GM18951 (cell line): Measurements from ENCODE around the gene TUBB8B.
"Not testable (repeated sequence)": the region's sequence is repeated elsewhere in the genome, so short reads cannot be mapped to it uniquely, and the experiment has no call there.

Experiments used
- in situ Hi-C: fragments of 300-500 bp; cut with MboI; formaldehyde crosslinking; loops from one replicate; pipeline ENCODE4 v1.12.0; 2022; ENCODE audit warnings: low sequenced_read_pairs, mixed read lengths, inconsistent platforms; ENCODE audit not compliant: unreplicated experiment

The TUBB8B gene

DNA sequence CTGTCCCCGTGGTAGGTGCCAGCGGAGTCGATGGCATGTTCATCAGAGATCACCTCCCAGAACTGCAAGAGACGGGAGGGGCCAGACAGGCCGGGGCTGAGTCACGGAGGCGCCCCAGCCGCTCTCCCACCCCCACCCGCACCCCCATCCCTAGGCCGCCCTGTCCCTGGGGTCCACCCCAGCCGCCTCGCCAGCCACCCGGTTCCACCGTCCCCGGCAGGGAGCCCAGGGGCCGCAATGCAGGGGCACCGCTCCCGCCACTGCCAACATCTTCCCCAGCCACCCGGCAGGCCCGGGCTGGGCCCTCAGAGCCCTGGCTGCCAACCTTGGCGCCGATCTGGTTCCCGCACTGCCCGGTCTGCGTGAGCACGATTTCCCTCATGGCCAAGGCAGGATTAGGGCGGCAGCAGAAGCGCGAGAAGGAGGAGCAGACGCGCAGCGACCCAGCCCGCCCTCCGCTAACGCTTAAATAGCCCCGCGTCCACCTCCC lies at the start of gene TUBB8B:
Gene TUBB8B, minus strand, starts transcription at position 440 of the 490 bp plus-strand sequence. Its CDS starts 58 bp downstream, at position 382.
- in situ Hi-C loops: not testable (repeated sequence)

- in situ Hi-C loops: not testable (repeated sequence)
Measured at GRCh38 chr18:97252-97914, 48.0 kb upstream of the TUBB8B start.

DNA sequence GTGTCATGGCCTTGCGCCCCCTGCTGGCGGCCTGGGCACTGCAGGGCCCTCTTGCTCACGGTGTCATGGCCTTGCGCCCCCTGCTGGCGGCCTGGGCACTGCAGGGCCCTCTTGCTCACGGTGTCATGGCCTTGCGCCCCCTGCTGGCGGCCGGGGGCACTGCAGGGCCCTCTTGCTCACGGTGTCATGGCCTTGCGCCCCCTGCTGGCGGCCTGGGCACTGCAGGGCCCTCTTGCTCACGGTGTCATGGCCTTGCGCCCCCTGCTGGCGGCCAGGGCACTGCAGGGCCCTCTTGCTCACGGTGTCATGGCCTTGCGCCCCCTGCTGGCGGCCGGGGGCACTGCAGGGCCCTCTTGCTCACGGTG lies 47.3 kb upstream of the TUBB8B start:
- in situ Hi-C loops: not testable (repeated sequence)

DNA sequence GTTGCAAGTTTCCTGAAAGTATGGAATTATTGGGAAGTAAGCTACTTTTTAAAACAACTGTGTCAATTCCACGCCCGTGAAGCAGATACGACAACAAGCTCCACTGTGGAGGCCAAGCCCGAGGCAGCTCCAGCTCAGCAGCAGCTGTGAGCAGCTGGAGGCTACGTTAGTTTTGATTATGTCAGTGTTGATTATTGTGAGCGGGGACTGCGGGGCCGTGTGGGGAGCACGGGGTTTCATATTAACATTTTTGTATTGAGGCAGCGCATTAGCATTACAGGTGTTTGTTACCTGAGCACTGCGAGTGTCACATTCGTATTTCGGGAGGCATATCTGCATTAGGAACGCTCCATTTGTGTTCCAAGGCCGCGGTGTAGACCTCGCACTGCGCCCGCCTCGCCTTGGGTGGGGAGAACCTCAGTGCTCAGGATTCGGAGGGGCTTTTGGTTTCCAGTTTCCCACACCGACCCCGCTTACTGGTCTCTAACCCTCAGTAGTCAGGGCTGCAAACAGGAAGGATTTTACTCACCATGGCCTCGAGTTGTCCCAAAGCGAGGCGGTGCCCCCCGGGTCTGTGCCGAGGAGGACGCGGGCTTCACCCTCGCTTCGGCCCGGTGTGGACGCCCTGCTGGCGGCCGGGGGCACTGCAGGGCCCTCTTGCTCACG lies 46.8 kb upstream of the TUBB8B start:
- in situ Hi-C loops: not testable (repeated sequence)

- in situ Hi-C loops: not testable (repeated sequence)
Measured at GRCh38 chr18:95580-95979, 46.2 kb upstream of the TUBB8B start.

GRCh38 chr18:93897-94408 lies 44.5 kb upstream of the TUBB8B start:
- in situ Hi-C loops: not testable (repeated sequence)

DNA sequence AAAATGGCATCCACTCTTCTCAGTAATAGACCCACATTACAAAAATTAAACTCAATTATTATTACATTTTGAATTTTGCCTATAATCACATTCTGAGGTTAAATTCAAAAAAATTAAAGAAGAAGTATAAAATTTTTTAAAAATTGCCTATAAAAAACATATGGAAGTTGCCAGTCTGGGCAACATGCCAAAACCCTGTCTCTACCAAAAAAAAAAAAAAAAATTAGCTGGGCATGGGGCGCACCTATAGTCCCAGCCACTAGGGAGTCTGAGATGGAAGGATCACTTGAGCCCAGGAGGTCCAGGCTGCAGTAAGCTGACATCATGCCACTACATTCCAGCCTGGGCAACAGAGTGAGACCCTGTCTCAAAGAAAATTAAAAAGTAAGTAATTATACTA lies 42.1 kb upstream of the TUBB8B start:
- in situ Hi-C loops: not testable (repeated sequence)

DNA sequence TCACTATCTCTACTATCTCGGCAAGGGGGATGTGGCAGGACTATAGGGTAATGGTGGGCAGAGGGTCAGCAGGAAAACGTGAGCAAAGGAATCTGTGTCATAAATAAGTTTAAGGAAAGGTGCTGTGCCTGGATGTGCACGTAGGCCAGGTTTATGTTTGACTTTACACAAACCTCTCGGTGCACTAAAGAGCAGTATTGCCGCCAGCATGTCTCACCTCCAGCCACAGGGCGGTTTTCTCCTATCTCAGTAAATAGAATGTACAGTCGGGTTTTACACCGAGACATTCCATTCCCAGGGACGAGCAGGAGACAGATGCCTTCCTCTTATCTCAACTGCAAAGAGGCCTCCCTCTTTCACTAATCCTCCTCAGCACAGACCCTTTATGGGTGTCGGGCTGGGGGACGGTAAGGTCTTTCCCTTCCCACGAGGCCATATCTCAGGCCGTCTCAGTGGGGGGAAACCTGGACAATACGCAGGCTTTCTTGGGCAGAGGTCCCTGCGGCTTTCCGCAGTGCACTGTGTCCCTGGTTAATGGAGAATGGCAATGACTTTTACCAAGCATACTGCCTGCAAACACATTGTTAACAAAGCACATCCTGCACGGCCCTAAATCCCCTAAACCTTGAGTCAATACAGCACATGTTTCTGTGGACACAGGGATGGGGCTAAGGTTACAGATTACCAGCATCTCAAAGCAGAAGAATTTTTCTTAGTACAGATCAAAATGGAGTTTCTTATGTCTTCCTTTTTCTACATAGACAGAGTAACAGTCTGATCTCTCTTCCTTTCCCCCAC lies 41.2 kb upstream of the TUBB8B start:
- in situ Hi-C loops: not testable (repeated sequence)

- in situ Hi-C loops: not testable (repeated sequence)
Measured at GRCh38 chr18:89124-89523, 39.7 kb upstream of the TUBB8B start.

DNA sequence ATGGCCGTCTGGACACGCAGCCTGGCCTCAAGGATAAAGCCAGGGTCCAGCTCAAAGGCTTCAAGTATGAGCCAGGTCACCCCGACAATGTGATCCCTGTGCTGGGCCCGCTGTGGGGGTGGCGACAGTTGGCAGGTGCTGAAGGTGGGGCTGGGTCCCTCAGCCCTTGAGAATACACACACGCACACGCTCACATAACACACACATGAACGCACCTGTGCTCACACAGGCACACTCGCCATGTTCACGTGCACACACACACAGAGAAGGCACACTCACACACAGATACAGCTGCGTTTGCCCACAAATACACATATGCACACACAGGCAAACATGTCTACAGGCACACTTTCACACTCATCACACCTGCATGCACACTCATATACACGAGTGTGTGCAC lies 35.4 kb upstream of the TUBB8B start:
- in situ Hi-C loops: not testable (repeated sequence)

- in situ Hi-C loops: not testable (repeated sequence)
Measured at GRCh38 chr18:82626-83209, 33.3 kb upstream of the TUBB8B start.

- in situ Hi-C loops: not testable (repeated sequence)
Measured at GRCh38 chr18:80881-81280, 31.5 kb upstream of the TUBB8B start.

GRCh38 chr18:80202-80601 lies 30.8 kb upstream of the TUBB8B start:
- in situ Hi-C loops: not testable (repeated sequence)

DNA sequence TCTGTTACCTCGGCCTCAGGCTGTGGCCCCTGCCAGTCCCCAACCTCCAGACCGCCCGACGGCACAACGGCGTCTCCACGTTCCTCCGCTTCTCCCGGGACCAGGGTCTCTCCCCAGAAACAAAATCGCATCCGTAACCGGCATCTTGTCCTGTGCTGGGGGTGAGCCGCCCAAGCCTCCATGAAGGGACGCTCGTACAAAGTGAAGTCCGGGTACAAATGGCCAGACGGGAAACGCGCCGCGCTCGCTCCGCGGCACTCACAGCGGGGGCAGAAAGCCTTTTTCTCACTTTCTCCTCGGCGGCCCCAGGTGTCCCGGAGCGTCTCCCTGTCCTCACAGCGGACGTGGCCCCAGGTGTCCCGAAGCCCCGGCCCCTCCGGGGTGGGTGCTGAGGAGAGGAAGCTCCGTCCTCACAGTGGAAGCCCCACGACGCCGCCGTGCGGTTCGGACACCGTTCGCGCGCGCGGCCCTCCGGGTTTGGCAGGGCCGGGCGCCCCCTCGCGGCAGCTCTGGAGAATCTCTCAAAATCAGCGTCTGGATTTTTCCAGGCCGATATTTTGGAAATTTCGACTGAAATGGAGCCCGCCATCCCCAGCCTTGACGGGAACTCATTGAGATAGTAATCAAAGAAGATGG lies 26.2 kb upstream of the TUBB8B start:
- in situ Hi-C loops: not testable (repeated sequence)

DNA sequence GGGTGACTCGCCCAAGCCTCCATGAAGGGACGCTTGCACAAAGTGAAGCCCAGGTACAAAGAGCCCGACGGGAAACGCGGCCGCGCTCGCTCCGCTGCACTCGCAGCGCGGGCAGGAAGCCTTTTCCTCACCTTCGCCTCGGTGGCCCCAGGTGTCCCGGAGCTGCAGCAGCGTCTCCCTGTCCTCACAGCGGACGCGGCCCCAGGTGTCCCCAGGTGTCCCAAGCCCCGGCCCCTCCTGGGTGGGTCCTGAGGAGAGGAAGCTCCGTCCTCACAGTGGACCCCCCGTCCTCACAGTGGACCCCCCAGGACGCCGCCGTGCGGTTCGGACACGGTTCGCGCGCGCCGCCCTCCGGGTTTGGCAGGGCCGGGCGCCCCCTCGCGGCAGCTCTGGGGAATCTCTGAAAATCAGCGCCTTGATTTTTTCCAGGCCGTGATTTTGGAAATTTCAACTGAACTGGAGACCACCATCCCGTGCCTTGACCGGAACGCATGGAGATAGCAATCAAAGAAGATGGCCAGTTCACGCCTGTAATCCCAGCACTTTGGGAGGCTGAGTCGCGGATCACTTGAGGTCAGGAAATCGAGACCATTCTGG lies 23.9 kb upstream of the TUBB8B start:
- in situ Hi-C loops: not testable (repeated sequence)

DNA sequence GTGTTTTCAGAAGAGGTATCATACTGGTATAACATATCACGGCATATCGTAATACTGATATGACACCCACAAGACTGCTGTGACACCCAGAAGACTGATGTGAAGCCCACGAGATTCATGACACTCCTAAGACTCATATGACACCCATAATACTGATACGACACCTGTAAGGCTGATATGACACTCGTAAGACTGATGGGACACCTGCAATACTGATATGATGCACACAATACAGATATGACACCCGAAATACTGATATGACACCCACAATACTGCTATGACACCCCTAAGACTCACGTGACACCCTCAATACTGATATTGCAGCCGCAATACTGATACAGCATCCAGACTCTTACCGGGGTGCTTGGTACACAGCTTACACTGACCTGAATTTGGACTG lies 18.3 kb upstream of the TUBB8B start:
- in situ Hi-C loops: not testable (repeated sequence)

DNA sequence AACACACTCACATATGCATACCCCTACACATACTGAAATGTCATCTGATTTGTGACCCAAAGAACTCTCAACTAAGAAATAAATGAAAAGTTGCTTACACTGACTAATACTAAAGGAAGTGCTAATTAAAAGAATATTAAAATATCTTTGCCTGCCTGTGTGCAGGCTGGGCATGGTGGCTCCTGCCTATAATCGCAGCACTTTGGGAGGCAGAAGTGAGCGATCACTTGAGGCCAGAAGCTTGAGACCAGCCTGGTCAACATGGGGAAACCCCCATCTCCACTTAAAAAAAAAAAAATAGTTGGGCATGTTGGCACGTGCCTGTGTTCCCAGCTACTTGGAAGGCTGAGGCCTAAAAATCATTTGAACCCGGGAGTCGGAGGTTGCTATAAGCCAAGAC lies 14.9 kb upstream of the TUBB8B start:
- in situ Hi-C loops: not testable (repeated sequence)

GRCh38 chr18:63656-64055 lies 14.2 kb upstream of the TUBB8B start:
- in situ Hi-C loops: not testable (repeated sequence)

GRCh38 chr18:54388-54787 lies 5.0 kb upstream of the TUBB8B start:
- in situ Hi-C loops: not testable (repeated sequence)
